Ovary (tissue), 3 donors: ENCODE data around the gene SRGAP3.

Experiments used
- EP300 ChIP-seq: sonication (generic); formaldehyde crosslinking; IDR thresholded peaks from one replicate; pipeline ENCODE4 v1.6.1; 2017; ENCODE audit warnings: antibody characterized with exemption
- POLR2A ChIP-seq: fragments of 450-650 bp; IDR thresholded peaks from one replicate; pipeline ENCODE4 v1.6.1; 2017; ENCODE audit warnings: antibody characterized with exemption, mild to moderate bottlenecking, moderate library complexity
- TF ChIP-seq, protein P1 (sequence below), 3 donors: fragments of 450-650 bp in 2 of 3; fragments of 200-600 bp in 1 of 3; IDR thresholded peaks; one replicate each; pipeline versions ENCODE4 v1.5.1 to v1.8.0; 2016 to 2022; ENCODE audit warnings: antibody characterized with exemption in 3 of 3, mild to moderate bottlenecking in 1 of 3
- donor health status: DM: no; HTN: no; CAD: no.

DNA sequence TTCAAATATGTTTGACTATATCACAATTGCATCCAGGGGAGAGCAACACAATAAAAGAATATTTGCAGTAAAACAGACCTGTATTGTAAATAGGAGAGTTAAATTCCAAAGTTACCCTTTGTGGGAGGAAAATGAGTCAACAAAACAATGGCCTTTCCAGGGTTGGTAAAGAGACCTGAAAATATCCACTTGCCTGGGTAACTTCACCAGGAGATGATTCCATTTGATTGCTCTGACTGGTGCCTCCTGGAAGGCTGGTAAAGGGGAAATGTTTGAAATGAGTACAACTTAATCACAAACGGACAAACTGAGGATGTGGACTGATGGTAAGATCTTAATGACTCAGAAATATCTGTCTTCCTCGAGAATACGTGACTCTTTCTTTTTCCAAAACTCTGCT lies 43.6 kb upstream of the SRGAP3 start:
- TF ChIP-seq POLR2A (no peak), EP300 (no peak)
- TF ChIP-seq, protein P1, sequence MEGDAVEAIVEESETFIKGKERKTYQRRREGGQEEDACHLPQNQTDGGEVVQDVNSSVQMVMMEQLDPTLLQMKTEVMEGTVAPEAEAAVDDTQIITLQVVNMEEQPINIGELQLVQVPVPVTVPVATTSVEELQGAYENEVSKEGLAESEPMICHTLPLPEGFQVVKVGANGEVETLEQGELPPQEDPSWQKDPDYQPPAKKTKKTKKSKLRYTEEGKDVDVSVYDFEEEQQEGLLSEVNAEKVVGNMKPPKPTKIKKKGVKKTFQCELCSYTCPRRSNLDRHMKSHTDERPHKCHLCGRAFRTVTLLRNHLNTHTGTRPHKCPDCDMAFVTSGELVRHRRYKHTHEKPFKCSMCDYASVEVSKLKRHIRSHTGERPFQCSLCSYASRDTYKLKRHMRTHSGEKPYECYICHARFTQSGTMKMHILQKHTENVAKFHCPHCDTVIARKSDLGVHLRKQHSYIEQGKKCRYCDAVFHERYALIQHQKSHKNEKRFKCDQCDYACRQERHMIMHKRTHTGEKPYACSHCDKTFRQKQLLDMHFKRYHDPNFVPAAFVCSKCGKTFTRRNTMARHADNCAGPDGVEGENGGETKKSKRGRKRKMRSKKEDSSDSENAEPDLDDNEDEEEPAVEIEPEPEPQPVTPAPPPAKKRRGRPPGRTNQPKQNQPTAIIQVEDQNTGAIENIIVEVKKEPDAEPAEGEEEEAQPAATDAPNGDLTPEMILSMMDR (IDR thresholded peaks at IDR 0.05): no peak
